ENCODE measurements around the gene YPEL2. TPM values are rescaled to one million over a fixed set of nuclear protein-coding genes. Genes with fewer than 3 reads are reported as not detected.

YPEL2 gene
- total and polyA plus RNA-seq, 2 donors (not counting 3 experiments of a cell fraction or from before 2014, with no cell fraction given): 36.5 to 66.8 TPM

DNA sequence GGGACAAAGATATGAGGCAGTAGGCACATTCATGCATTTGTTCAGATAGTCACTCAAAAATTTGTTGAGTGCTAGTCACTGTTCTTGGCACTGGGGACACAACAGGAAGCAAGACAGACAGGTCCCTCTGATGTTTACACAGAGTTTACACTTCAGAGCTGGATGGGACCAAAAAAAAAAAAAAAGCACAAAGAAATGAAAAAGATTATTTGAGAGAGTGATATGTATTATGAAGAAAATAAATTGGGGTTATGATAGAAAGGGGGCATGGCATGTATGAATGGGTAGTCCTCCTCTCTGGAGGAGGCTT lies 3.5 kb upstream of the YPEL2 start:
- ChIA-PET POLR2A (no interaction called here), CTCF (interaction anchor here (1.0 to 4.5 kb wide), 3 partner anchors 17 to 113 kb away, joined by 3 to 147 read pairs (median 23); partner anchors contain the start of gene GDPD1)
- Histone ChIP-seq H3K9me3 (replicated peaks; ENCODE audit: control insufficient read depth, insufficient read depth, low read length) (no peaks in the 10 kb centered on the region), H2AFZ (ENCODE audit: low read depth, low read length) (peak overlapping the region; percentile 9), H4K20me1 (replicated peaks; ENCODE audit: control insufficient read depth, extremely low read depth, insufficient read depth, low read length) (no peaks in the 10 kb centered on the region), H3K9me1 (replicated peaks; ENCODE audit: control insufficient read depth, extremely low read depth, insufficient read depth, low read length) (no peaks in the 10 kb centered on the region), H3K4me3 (replicated peaks in 1 of 3; ENCODE audit: insufficient read depth in 1 of 3, low read depth in 1 of 3, low read length in 3 of 3) (no peak overlapping the region), H3K27me3 (ENCODE audit: control insufficient read depth in 2 of 2, insufficient read depth in 2 of 2, low read length in 2 of 2) (no peaks in the 10 kb centered on the region), H3K4me1 (ENCODE audit: control insufficient read depth, extremely low read depth, insufficient read depth, low read length) (peaks cover 42% of the 10 kb centered on the region), H3K79me2 (ENCODE audit: control insufficient read depth, insufficient read depth, low read length) (peaks cover 9% of the 10 kb centered on the region), H3K27ac (ENCODE audit: insufficient read depth, low read depth, low read length) (peak overlapping the region; percentile 38), H3K36me3 (ENCODE audit: control insufficient read depth in 2 of 2, extremely low read depth in 1 of 2, insufficient read depth in 2 of 2, low read length in 2 of 2) (no peaks in the 10 kb centered on the region), H3K4me2 (ENCODE audit: insufficient read depth, low read length) (no peak overlapping the region), H3K9ac (replicated peaks; ENCODE audit: extremely low read depth, insufficient read depth, low read length) (no peak overlapping the region)
- dilution Hi-C loops (cut with MboI; ENCODE audit: extremely low pct_ligation_motif_present, low sequenced_read_pairs) (loop anchor here (25.0 kb wide), 1 partner anchor 109 kb away; no protein-coding TSS in a partner anchor), intact Hi-C loops (cut with micrococcal nuclease) (loop anchor here (5.0 kb wide), 1 partner anchor 339 kb away; no protein-coding TSS in a partner anchor)
- no peak for DNase-seq (ENCODE audit: low read depth, low spot score)
- TF ChIP-seq, protein P1, sequence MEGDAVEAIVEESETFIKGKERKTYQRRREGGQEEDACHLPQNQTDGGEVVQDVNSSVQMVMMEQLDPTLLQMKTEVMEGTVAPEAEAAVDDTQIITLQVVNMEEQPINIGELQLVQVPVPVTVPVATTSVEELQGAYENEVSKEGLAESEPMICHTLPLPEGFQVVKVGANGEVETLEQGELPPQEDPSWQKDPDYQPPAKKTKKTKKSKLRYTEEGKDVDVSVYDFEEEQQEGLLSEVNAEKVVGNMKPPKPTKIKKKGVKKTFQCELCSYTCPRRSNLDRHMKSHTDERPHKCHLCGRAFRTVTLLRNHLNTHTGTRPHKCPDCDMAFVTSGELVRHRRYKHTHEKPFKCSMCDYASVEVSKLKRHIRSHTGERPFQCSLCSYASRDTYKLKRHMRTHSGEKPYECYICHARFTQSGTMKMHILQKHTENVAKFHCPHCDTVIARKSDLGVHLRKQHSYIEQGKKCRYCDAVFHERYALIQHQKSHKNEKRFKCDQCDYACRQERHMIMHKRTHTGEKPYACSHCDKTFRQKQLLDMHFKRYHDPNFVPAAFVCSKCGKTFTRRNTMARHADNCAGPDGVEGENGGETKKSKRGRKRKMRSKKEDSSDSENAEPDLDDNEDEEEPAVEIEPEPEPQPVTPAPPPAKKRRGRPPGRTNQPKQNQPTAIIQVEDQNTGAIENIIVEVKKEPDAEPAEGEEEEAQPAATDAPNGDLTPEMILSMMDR (IDR thresholded peaks at IDR 0.05; ENCODE audit: extremely low read depth in 1 of 2, insufficient read depth in 1 of 2, low read depth in 1 of 2, low read length in 2 of 2): no peak
- TF ChIP-seq, protein P2, sequence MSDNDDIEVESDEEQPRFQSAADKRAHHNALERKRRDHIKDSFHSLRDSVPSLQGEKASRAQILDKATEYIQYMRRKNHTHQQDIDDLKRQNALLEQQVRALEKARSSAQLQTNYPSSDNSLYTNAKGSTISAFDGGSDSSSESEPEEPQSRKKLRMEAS (IDR thresholded peaks at IDR 0.05; ENCODE audit: insufficient read depth, insufficient read length): no peak
- no peak for TF ChIP-seq POLR2A (IDR thresholded peaks at IDR 0.05; ENCODE audit: low read depth, low read length)
- TF ChIP-seq FOS (IDR thresholded peaks at IDR 0.05; ENCODE audit: borderline replicate concordance, insufficient read depth, low read length): no peak
- TF ChIP-seq EZH2 (IDR thresholded peaks at IDR 0.05; ENCODE audit: borderline replicate concordance, low read depth, low read length, severe bottlenecking): no peak
- TF ChIP-seq GATA2 (IDR thresholded peaks at IDR 0.05; ENCODE audit: insufficient read depth, insufficient read length, low read depth, low read length): no peak
- TF ChIP-seq JUN (IDR thresholded peaks at IDR 0.05; ENCODE audit: borderline replicate concordance, insufficient read depth, insufficient read length, low read depth): no peak
- no peak for TF ChIP-seq MYC (IDR thresholded peaks at IDR 0.05; ENCODE audit: low read depth, low read length)
- no peak for TF ChIP-seq POLR2AphosphoS5 (IDR thresholded peaks at IDR 0.05; ENCODE audit: insufficient read depth, low read depth, low read length)
- no TSS peak for BruUV-seq (replicated peaks)
- FAIRE-seq: no peak
